HepG2 (cell line): ENCODE results near the gene HNF1B. TPM values are rescaled to one million over a fixed set of nuclear protein-coding genes. Genes with fewer than 3 reads are reported as not detected.

Experiments
- ARNT ChIP-seq: fragments of 450-650 bp; IDR thresholded peaks from 2 replicates; pipeline ENCODE4 v1.6.1; 2017
- ASH2L ChIP-seq: fragments of 300-600, 200-600 bp; sonication (generic); IDR thresholded peaks from 2 replicates; pipeline ENCODE4 v1.7.0; 2017; ENCODE audit warnings: low read depth, mild to moderate bottlenecking, moderate library complexity, mixed read lengths, low read length; ENCODE audit not compliant: insufficient read length
- CENPX ChIP-seq: sonication (generic); formaldehyde crosslinking; IDR thresholded peaks from 2 replicates; pipeline ENCODE4 v1.9.0; 2021; ENCODE audit warnings: mild to moderate bottlenecking, missing genetic modification reagents, moderate library complexity
- FOXC1 ChIP-seq: sonication (generic); formaldehyde crosslinking; IDR thresholded peaks from 2 replicates; pipeline ENCODE4 v1.8.0; 2022; ENCODE audit warnings: mild to moderate bottlenecking, missing genetic modification reagents, borderline replicate concordance
- GFI1 ChIP-seq: sonication (generic); formaldehyde crosslinking; IDR thresholded peaks from 2 replicates; pipeline ENCODE4 v1.5.0; 2020; ENCODE audit warnings: missing genetic modification reagents, mild to moderate bottlenecking, borderline replicate concordance
- GMEB1 ChIP-seq: sonication (generic); formaldehyde crosslinking; IDR thresholded peaks from 2 replicates; pipeline ENCODE4 v1.5.1; 2020; ENCODE audit warnings: missing genetic modification reagents, mild to moderate bottlenecking, borderline replicate concordance
- IKZF1 ChIP-seq: fragments of 450-650 bp; IDR thresholded peaks from 2 replicates; pipeline ENCODE4 v1.7.1; 2016
- KAT2B ChIP-seq: fragments of 150-350 bp; IDR thresholded peaks from 2 replicates; pipeline ENCODE4 v1.6.1; 2014; ENCODE audit warnings: low read depth, low read length, borderline replicate concordance
- LBX2 ChIP-seq: sonication (generic); formaldehyde crosslinking; IDR thresholded peaks from 2 replicates; pipeline ENCODE4 v1.5.0; 2020; ENCODE audit warnings: missing genetic modification reagents, mild to moderate bottlenecking, borderline replicate concordance
- NCOA2 ChIP-seq: sonication (generic); formaldehyde crosslinking; IDR thresholded peaks from 2 replicates; pipeline ENCODE4 v1.8.0; 2022; ENCODE audit warnings: inconsistent platforms
- RXRA ChIP-seq: sonication (generic); formaldehyde crosslinking; IDR thresholded peaks from 2 replicates; pipeline ENCODE4 v1.5.1; 2020; ENCODE audit warnings: missing genetic modification reagents
- SNAPC2 ChIP-seq: sonication (generic); formaldehyde crosslinking; IDR thresholded peaks from 2 replicates; pipeline ENCODE4 v1.8.1; 2022; ENCODE audit warnings: mild to moderate bottlenecking, missing genetic modification reagents
- SP140L ChIP-seq: sonication (generic); formaldehyde crosslinking; IDR thresholded peaks from 2 replicates; pipeline ENCODE4 v1.4.0; 2020; ENCODE audit warnings: missing genetic modification reagents, borderline replicate concordance
- SUZ12 ChIP-seq: fragments of 150-350 bp; IDR thresholded peaks from 2 replicates; pipeline ENCODE4 v1.6.1; 2014; ENCODE audit warnings: low read depth, low read length
- TEAD2 ChIP-seq: sonication (generic); formaldehyde crosslinking; IDR thresholded peaks from 2 replicates; pipeline ENCODE4 v1.9.0; 2021; ENCODE audit warnings: missing genetic modification reagents
- ZBTB43 ChIP-seq: sonication (generic); formaldehyde crosslinking; conservative IDR thresholded peaks from 2 replicates; pipeline ENCODE4 v1.4.0; 2020; ENCODE audit warnings: missing genetic modification reagents
- ZNF331 ChIP-seq: sonication (generic); formaldehyde crosslinking; IDR thresholded peaks from 2 replicates; pipeline ENCODE4 v1.4.0; 2020; ENCODE audit warnings: missing genetic modification reagents
- ZNF562 ChIP-seq: sonication (generic); formaldehyde crosslinking; IDR thresholded peaks from 2 replicates; pipeline ENCODE4 v1.8.0; 2022; ENCODE audit warnings: missing genetic modification reagents, borderline replicate concordance
- ZNF567 ChIP-seq: sonication (generic); formaldehyde crosslinking; IDR thresholded peaks from 2 replicates; pipeline ENCODE4 v1.8.1; 2023; ENCODE audit warnings: mild to moderate bottlenecking, missing genetic modification reagents, borderline replicate concordance
- ZNF572 ChIP-seq: sonication (generic); formaldehyde crosslinking; IDR thresholded peaks from 2 replicates; pipeline ENCODE4 v1.5.1; 2020; ENCODE audit warnings: mild to moderate bottlenecking, missing genetic modification reagents
- ZNF75D ChIP-seq: sonication (generic); formaldehyde crosslinking; IDR thresholded peaks from 2 replicates; pipeline ENCODE4 v1.8.1; 2023; ENCODE audit warnings: missing genetic modification reagents, mild to moderate bottlenecking, borderline replicate concordance
- polyA plus RNA-seq, 8 experiments: library from polyadenylated mRNA; depleted of rRNA in 3 of 8; stranded (reverse) in 7 of 8; unstranded in 1 of 8; fragments of >200 nt; fragmentation: Illumina TruSeq in 4 of 8; extraction: Trizol in 4 of 8; gene quantifications; 2 replicates each; pipeline versions ENCODE4 v1.2.1 to v1.2.3, GENCODE V29; 2011 to 2016; ENCODE audit warnings: low read depth in 4 of 8, missing spikeins in 1 of 8, mixed read lengths in 1 of 8; ENCODE audit not compliant: insufficient read depth in 1 of 8
- total RNA-seq, 5 experiments: library from RNA; depleted of rRNA; stranded (reverse); fragments of >200 nt; fragmentation: Illumina TruSeq; extraction: Trizol; gene quantifications; 2 replicates each; pipeline ENCODE4 v1.2.3, GENCODE V29; 2016; ENCODE audit warnings: low read depth in 1 of 5
- TF ChIP-seq, protein P1 (sequence below): IDR thresholded peaks from 2 replicates; pipeline ENCODE4 v1.6.1; 2016; ENCODE audit warnings: missing biosample characterization, missing genetic modification reagents, low read depth

HNF1B gene
- total and polyA plus RNA-seq, 2 of the 13 experiments (the other 11 are each of a cell fraction or from before 2014, with no cell fraction given), result 1.9 to 5.3 TPM

DNA sequence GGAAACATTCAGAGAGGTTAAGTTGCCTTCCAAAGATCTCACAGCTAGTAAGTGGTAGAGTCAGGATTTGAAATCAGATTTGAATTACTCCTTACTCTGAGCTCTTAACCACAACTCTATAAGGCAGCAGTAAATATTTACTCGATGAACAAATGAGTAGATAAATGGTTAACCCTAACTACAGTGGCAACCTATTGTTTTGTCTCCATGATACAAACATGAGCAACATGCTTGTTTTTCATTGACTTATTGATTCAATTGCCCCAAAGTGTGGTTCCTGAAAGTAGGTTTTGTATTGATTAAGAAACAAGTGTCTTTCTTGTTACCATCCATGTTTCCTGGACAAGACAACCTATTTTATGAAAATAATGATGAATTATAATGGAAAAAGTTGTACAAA, 66.8 kb downstream of the HNF1B start (continued):
- no peak for TF ChIP-seq ZNF572 (CRISPR knock-in tag)
- TF ChIP-seq CENPX (CRISPR knock-in tag), result no peak
- no peak for TF ChIP-seq NCOA2 (CRISPR knock-in tag)
- no peak for TF ChIP-seq LBX2
- TF ChIP-seq GMEB1 (CRISPR knock-in tag), result no peak
- no peak for TF ChIP-seq IKZF1
- no peak for TF ChIP-seq FOXC1 (CRISPR knock-in tag)
- TF ChIP-seq ZBTB43, result no peak
- TF ChIP-seq SP140L (CRISPR knock-in tag), result no peak
- no peak for TF ChIP-seq TEAD2 (CRISPR knock-in tag)
- TF ChIP-seq RXRA (CRISPR knock-in tag), result no peak
- no peak for TF ChIP-seq GFI1 (CRISPR knock-in tag)
- TF ChIP-seq, protein P1, sequence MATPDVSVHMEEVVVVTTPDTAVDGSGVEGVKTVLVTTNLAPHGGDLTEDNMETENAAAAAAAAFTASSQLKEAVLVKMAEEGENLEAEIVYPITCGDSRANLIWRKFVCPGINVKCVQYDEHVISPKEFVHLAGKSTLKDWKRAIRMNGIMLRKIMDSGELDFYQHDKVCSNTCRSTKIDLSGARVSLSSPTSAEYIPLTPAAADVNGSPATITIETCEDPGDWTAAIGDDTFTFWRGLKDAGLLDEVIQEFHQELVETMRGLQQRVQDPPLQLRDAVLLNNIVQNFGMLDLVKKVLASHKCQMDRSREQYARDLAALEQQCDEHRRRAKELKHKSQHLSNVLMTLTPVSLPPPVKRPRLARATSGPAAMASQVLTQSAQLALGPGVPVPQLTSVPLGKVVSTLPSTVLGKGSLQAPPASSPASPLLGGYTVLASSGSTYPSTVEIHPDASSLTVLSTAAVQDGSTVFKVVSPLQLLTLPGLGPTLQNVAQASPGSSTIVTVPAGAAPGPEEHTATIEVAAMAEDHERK (CRISPR knock-in tag), result no peak
- no peak for TF ChIP-seq ZNF75D (CRISPR knock-in tag)
- no peak for TF ChIP-seq ZNF562 (CRISPR knock-in tag)
- peak; percentile 81; the same call in 1 of the 2 replicates for TF ChIP-seq KAT2B
- TF ChIP-seq SNAPC2 (CRISPR knock-in tag), result no peak
- no peak for TF ChIP-seq ARNT
- TF ChIP-seq SUZ12, result no peak
- no peak for TF ChIP-seq ASH2L
- TF ChIP-seq ZNF567, result no peak
- no peak for TF ChIP-seq ZNF331
